ENCODE data around the gene NTRK3.

The NTRK3 gene

DNA sequence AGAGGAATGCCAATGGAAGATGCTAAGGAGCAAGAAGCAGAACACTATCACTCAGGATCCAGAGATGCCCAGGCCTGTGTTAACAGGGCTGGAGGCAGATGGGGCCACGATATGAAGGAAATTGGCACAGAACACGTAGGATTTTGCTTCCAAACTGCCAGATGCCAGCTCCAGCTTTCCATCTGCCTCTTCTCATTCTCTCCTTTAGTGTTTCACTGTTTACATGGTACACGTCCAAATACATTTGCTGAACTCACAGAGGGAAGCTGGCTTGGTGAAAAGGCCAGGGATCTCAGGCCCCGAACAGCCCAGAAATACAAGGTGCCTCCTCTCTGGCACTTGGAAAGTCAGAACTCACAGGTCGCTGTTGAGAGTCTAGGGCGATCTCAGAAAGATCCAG, 187.0 kb downstream of the NTRK3 start:
- Histone ChIP-seq H3K4me2 (ENCODE audit: low read length) (no peak overlapping the region), H3K9me3 (replicated peaks; ENCODE audit: low read length) (no peaks in the 10 kb centered on the region), H3K4me3 (ENCODE audit: low read length) (no peak overlapping the region)

DNA sequence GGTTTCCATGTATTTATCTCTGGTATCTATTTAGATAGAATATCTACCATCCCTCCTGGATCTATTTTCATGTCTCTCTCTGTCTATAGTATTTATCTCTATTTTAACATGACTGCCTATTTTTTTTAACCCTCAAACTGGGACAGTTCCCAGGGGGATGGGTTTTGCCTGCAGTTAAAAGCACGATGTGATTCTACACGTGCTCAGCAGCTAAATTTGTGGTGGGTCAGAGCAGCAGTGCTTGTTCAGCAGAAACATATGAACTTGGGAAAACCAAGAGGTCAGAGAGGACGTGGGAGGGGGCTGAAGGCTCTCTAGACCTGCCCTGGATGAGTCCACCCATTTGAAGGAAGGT, 189.2 kb downstream of the NTRK3 start:
- Histone ChIP-seq H3K4me2 (ENCODE audit: low read length) (no peak overlapping the region), H3K27me3 (ENCODE audit: control insufficient read depth, insufficient read depth, low read length) (no peaks in the 10 kb centered on the region), H3K36me3 (ENCODE audit: insufficient read depth, low read length) (no peaks in the 10 kb centered on the region), H3K4me3 (ENCODE audit: low read length) (no peak overlapping the region), H3K4me1 (ENCODE audit: control insufficient read depth, insufficient read depth, low read length) (no peaks in the 10 kb centered on the region), H3K9me3 (replicated peaks; ENCODE audit: low read length) (no peaks in the 10 kb centered on the region), H3K9ac (ENCODE audit: low read depth, low read length) (no peak overlapping the region)

More for the DNA sequence above, 187.0 kb downstream of the NTRK3 start:
- Histone ChIP-seq H3K27me3 (ENCODE audit: control insufficient read depth, insufficient read depth, low read length) (no peaks in the 10 kb centered on the region), H3K36me3 (ENCODE audit: insufficient read depth, low read length) (no peaks in the 10 kb centered on the region), H3K4me1 (ENCODE audit: control insufficient read depth, insufficient read depth, low read length) (no peaks in the 10 kb centered on the region), H3K9ac (ENCODE audit: low read depth, low read length) (no peak overlapping the region)

DNA sequence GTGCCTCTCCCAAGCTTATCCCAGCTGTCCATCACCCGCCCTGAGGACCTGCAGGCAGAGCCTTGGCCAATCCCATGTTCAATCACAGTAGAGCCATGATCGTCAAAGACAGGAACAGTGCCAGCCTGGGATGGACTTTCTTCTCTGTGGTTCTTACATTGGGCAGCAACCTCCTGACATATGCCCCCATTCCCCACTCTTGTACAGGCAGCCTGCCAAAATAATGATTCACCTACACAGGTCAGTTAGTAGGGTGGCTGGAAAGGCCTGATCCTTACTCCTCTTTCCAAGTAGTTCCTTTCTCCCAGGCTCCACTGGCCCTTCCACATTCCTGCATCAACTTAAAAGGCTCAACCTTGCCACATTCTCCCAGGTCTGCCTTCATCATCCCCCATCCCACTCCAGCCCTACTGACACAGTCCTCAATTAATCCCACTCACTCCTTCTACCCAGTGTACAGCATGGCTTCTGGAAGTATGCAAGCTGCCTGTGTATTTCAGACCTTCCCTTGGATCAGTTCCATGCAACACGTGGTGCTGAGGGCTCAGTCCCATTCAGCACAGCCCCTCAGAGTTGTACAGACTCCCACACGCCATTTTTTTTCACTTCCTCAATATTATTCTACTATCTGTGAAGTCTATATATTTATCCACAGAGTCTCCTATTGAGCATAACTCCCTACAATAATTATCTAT, 189.8 kb downstream of the NTRK3 start:
- Histone ChIP-seq H3K4me3 (ENCODE audit: low read length) (no peak overlapping the region), H3K9ac (ENCODE audit: low read depth, low read length) (no peak overlapping the region), H3K36me3 (ENCODE audit: insufficient read depth, low read length) (no peaks in the 10 kb centered on the region), H3K9me3 (replicated peaks; ENCODE audit: low read length) (no peaks in the 10 kb centered on the region), H3K4me2 (ENCODE audit: low read length) (no peak overlapping the region), H3K4me1 (ENCODE audit: control insufficient read depth, insufficient read depth, low read length) (no peaks in the 10 kb centered on the region), H3K27me3 (ENCODE audit: control insufficient read depth, insufficient read depth, low read length) (no peaks in the 10 kb centered on the region)

DNA sequence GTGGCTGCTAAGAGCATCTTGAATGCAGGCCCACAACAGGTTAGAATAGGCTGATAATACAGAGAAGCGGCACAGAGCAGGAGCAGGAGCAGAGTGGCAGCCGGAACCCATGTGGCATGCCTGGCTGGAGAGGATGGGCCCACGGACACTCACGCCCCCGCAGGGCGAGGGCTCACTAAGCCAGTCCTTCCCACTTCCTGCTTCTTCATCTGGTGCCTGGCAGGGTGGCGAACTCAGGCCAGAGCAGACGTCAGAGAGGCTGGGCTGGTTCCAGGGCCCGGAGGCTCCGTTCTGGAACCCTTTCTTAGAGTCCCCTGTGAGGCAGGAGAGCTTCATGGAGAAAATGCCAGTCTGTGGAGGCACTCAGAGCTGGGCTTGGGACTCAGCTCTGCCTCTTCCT, 195.1 kb downstream of the NTRK3 start:
- no peaks in the 10 kb centered on the region for H3K9me3 ChIP-seq (replicated peaks; ENCODE audit: low read length)
- H3K4me3 ChIP-seq (ENCODE audit: low read length): no peak overlapping the region
- H3K9ac ChIP-seq (ENCODE audit: low read depth, low read length): no peak overlapping the region
- H3K36me3 ChIP-seq (ENCODE audit: insufficient read depth, low read length): no peaks in the 10 kb centered on the region
- no peaks in the 10 kb centered on the region for H3K4me1 ChIP-seq (ENCODE audit: control insufficient read depth, insufficient read depth, low read length)
- no peaks in the 10 kb centered on the region for H3K27me3 ChIP-seq (ENCODE audit: control insufficient read depth, insufficient read depth, low read length)
- no peak overlapping the region for H3K4me2 ChIP-seq (ENCODE audit: low read length)

DNA sequence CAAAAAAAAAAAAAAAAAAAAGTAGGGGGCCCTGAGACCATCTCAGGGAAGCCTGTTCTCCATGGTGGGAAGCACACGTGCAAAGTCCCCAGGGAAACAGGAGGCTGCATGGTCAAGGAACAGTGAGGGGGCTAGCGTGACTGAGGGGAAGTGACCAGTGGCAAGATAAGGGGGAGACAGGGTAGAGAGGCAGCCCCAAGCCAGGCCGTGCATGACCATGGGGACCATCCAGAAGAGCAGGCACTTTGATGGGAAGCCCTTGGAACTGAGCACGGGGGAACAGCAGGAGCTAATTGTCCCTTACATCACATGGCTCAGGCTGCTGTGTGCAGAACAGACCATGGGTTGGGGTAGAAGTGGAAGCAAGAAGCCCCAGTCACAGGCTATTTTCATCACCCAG, 196.2 kb downstream of the NTRK3 start:
- H3K4me2 ChIP-seq (ENCODE audit: low read length): no peak overlapping the region
- no peaks in the 10 kb centered on the region for H3K36me3 ChIP-seq (ENCODE audit: insufficient read depth, low read length)
- no peaks in the 10 kb centered on the region for H3K9me3 ChIP-seq (replicated peaks; ENCODE audit: low read length)
- no peak overlapping the region for H3K9ac ChIP-seq (ENCODE audit: low read depth, low read length)
- H3K27me3 ChIP-seq (ENCODE audit: control insufficient read depth, insufficient read depth, low read length): no peaks in the 10 kb centered on the region
- H3K4me3 ChIP-seq (ENCODE audit: low read length): no peak overlapping the region
- no peaks in the 10 kb centered on the region for H3K4me1 ChIP-seq (ENCODE audit: control insufficient read depth, insufficient read depth, low read length)

DNA sequence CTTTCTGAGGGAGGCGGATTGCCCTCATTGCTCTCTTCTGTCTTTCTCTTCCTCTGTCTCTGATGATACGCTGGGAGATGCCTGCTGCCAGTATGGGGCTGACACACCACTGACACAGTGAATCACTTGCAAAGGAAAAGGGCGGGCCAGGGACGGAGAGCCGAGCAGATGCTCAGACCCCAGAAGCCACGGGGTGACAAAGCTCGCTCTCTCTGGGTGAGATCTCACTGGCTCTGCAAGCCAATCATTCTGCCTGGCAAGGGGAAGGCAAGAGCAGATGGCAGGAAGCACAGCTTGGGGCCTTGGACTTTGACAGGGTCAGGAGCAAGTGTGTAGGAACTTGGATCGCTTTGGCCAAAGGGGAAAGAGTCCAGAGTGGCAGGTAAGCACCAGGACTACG, 198.7 kb downstream of the NTRK3 start:
- Histone ChIP-seq H3K9ac (ENCODE audit: low read depth, low read length) (no peak overlapping the region), H3K4me3 (ENCODE audit: low read length) (no peak overlapping the region), H3K36me3 (ENCODE audit: insufficient read depth, low read length) (no peaks in the 10 kb centered on the region), H3K4me1 (ENCODE audit: control insufficient read depth, insufficient read depth, low read length) (no peaks in the 10 kb centered on the region), H3K9me3 (replicated peaks; ENCODE audit: low read length) (no peaks in the 10 kb centered on the region), H3K27me3 (ENCODE audit: control insufficient read depth, insufficient read depth, low read length) (no peaks in the 10 kb centered on the region), H3K4me2 (ENCODE audit: low read length) (no peak overlapping the region)

DNA sequence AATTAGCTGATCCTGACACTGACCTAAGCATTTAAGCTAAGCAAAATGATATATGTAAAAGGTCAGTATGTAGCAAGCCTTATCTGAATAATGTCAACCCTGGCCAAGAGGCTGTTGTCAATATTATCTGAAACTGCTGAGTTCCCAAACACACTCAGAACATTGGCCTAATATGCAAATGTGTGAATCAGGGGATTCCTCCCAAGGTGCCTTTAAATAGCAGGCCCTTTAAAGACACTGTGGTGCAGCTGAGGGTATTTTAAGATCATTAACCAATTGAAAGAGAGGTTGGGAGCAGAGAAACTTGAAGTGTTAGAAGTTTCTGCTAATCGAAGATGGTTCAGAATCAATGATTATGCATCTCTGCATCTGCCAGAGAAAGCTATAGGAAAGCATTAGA, 207.0 kb downstream of the NTRK3 start:
- H3K9ac ChIP-seq (ENCODE audit: low read depth, low read length): no peak overlapping the region
- H3K4me3 ChIP-seq (ENCODE audit: low read length): no peak overlapping the region
- H3K4me1 ChIP-seq (ENCODE audit: control insufficient read depth, insufficient read depth, low read length): no peaks in the 10 kb centered on the region
- no peak overlapping the region for H3K4me2 ChIP-seq (ENCODE audit: low read length)
- no peaks in the 10 kb centered on the region for H3K9me3 ChIP-seq (replicated peaks; ENCODE audit: low read length)
- no peaks in the 10 kb centered on the region for H3K27me3 ChIP-seq (ENCODE audit: control insufficient read depth, insufficient read depth, low read length)
- no peaks in the 10 kb centered on the region for H3K36me3 ChIP-seq (ENCODE audit: insufficient read depth, low read length)

DNA sequence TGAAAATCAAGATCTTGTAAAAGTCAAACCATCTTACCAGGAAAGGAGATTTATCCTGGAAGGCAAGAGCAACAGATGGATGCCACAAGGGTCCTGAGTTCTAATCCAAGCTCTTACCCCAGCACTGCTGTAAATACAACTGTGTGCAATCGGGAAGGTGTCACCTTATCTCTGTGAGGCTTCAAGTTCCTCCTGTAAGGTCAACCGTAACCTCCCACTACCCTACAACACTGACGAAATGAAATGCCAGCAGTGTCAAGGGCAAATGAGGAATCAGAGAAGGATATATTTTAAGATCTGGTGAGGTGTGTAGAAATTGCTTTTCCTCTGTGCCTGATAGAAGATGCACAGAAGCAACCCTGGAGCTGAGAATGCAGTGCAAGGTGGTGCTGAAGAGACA, 207.8 kb downstream of the NTRK3 start:
- Histone ChIP-seq H3K4me2 (ENCODE audit: low read length) (no peak overlapping the region), H3K9me3 (replicated peaks; ENCODE audit: low read length) (no peaks in the 10 kb centered on the region), H3K9ac (ENCODE audit: low read depth, low read length) (no peak overlapping the region), H3K36me3 (ENCODE audit: insufficient read depth, low read length) (no peaks in the 10 kb centered on the region), H3K4me1 (ENCODE audit: control insufficient read depth, insufficient read depth, low read length) (no peaks in the 10 kb centered on the region), H3K4me3 (ENCODE audit: low read length) (no peak overlapping the region), H3K27me3 (ENCODE audit: control insufficient read depth, insufficient read depth, low read length) (no peaks in the 10 kb centered on the region)

DNA sequence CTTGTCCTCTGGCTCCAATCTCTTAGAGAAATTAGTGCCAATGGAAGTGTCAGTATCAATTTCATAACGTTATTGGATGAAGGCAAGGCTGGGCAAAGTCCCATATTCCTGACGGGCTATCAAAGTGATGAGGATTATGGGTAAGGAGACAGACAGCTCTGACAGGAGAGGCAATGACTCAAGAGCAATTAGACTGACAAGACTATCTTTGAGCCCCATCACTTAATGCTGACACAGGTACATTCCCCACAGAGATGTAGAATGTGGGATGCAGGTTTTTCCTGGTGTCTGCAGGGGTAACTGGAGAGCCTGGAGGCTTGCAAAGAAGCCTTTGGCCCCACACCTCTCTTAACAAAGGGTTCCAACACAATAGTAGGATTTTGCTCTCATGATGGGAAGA, 208.3 kb downstream of the NTRK3 start:
- H3K9me3 ChIP-seq (replicated peaks; ENCODE audit: low read length): no peaks in the 10 kb centered on the region
- no peak overlapping the region for H3K4me3 ChIP-seq (ENCODE audit: low read length)
- no peak overlapping the region for H3K4me2 ChIP-seq (ENCODE audit: low read length)
- no peaks in the 10 kb centered on the region for H3K27me3 ChIP-seq (ENCODE audit: control insufficient read depth, insufficient read depth, low read length)
- H3K36me3 ChIP-seq (ENCODE audit: insufficient read depth, low read length): no peaks in the 10 kb centered on the region
- H3K4me1 ChIP-seq (ENCODE audit: control insufficient read depth, insufficient read depth, low read length): no peaks in the 10 kb centered on the region
- no peak overlapping the region for H3K9ac ChIP-seq (ENCODE audit: low read depth, low read length)

DNA sequence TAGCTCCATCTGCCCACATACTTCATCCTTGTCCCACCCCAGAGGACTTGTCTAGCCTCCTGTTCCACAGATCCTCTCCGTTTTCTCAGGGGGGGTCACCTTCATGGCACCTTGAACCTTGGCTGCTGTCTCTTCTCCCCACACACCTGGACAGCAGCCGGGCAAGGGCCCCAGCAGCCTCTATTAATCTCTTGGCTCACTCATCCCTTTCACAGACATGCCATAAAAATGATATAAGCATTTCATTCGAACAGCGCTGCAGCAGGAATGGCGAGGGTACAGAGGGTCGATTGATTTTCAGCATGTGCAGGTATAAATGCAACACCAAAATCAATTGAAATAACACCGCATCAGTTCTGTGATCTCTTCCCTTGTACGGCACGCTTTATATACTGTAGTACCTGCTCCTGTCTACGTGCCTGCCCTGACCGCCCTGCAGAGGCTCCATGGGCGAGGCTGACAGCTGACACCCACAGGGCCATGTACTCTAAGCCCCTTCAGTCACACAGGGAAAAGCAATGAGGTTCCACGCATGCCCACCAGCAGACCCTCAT, 209.9 kb downstream of the NTRK3 start:
- Histone ChIP-seq H3K9me3 (replicated peaks; ENCODE audit: low read length) (no peaks in the 10 kb centered on the region), H3K4me3 (ENCODE audit: low read length) (no peak overlapping the region), H3K9ac (ENCODE audit: low read depth, low read length) (no peak overlapping the region), H3K4me1 (ENCODE audit: control insufficient read depth, insufficient read depth, low read length) (no peaks in the 10 kb centered on the region), H3K36me3 (ENCODE audit: insufficient read depth, low read length) (no peaks in the 10 kb centered on the region), H3K4me2 (ENCODE audit: low read length) (no peak overlapping the region), H3K27me3 (ENCODE audit: control insufficient read depth, insufficient read depth, low read length) (no peaks in the 10 kb centered on the region)

DNA sequence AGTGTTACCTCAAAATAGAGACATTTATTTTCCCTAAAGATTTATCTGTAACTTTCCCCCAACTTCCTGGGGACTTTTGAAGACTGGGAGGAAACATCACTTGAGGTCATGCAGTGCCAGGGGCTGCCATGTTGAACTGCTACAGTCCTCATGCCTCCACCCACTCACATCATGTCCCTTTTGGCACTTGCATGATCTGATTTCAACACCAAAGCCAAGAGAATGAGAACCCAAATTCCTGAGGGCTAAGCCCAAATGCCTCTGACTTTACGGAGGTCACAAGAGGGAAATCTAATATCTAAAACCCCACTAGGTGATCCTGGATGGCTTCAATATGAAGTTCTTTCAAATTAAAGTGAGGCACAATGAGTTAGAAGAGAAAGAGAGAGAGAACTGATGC, 213.1 kb downstream of the NTRK3 start:
- no peaks in the 10 kb centered on the region for H3K4me1 ChIP-seq (ENCODE audit: control insufficient read depth, insufficient read depth, low read length)
- no peak overlapping the region for H3K9ac ChIP-seq (ENCODE audit: low read depth, low read length)
- H3K4me3 ChIP-seq (ENCODE audit: low read length): no peak overlapping the region
- H3K27me3 ChIP-seq (ENCODE audit: control insufficient read depth, insufficient read depth, low read length): no peaks in the 10 kb centered on the region
- H3K36me3 ChIP-seq (ENCODE audit: insufficient read depth, low read length): no peaks in the 10 kb centered on the region
- no peaks in the 10 kb centered on the region for H3K9me3 ChIP-seq (replicated peaks; ENCODE audit: low read length)
- H3K4me2 ChIP-seq (ENCODE audit: low read length): no peak overlapping the region

DNA sequence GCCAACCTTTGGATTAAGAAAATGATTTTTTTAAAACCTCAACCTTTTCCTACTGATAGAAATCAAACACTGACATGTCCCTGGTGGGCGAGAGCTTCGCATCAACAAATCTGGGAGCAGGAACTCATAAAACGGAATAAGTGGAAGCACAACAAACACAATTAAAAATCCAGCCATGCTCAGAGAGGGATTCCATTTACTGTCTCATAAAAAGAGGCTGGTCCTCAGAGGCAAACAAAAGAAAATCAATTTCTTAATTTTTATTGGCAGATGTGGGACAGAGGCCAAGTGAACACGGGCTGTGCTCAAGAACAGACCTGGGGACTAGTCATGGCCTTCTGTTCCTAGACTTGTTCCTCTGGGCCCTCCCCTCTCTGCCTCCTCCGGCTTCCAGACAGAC, 214.5 kb downstream of the NTRK3 start:
- Histone ChIP-seq H3K4me2 (ENCODE audit: low read length) (no peak overlapping the region), H3K4me1 (ENCODE audit: control insufficient read depth, insufficient read depth, low read length) (no peaks in the 10 kb centered on the region), H3K36me3 (ENCODE audit: insufficient read depth, low read length) (no peaks in the 10 kb centered on the region), H3K9me3 (replicated peaks; ENCODE audit: low read length) (no peaks in the 10 kb centered on the region), H3K9ac (ENCODE audit: low read depth, low read length) (no peak overlapping the region), H3K4me3 (ENCODE audit: low read length) (no peak overlapping the region), H3K27me3 (ENCODE audit: control insufficient read depth, insufficient read depth, low read length) (no peaks in the 10 kb centered on the region)

All from skeletal muscle satellite cell (primary cell).